Measurements from ENCODE around the gene FAM222A.

DNA sequence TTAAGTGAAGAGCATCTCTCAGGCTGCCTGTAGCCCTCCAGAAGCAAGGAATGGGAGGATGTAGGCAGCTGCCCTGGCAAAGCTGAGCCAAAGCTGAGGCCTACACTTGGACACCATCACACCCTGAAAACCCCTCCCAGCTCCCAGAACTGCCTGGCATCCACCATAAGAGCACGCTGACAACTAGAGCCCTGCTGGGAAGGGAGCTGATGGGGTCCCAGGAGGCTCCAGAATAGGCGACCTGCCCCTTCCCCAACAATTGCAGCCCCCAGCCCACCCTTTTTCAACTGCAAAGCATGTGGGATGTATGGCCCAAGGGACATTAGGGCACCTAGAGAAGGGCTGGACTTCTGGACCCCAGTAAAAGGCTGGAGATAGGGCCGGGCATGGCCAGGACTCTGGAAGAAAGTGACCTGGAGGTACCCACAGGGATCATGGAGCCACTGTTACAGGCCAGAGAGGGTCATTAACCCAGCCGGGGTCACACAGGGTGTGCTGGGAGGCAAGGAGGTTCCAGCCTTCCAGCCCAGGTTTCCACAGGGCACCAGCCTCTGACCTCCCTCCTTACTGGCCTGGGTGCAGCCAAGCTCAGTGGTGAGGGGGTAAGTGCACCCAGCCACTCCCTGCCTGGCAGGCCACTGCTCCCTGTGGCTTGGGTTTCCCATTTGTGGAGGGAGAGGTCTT lies 27.8 kb downstream of the FAM222A start:
- no peak for TF ChIP-seq CTCF (optimal IDR thresholded peaks at IDR 0.05 in 1 of 3, IDR thresholded peaks at IDR 0.05 in 1 of 3, conservative IDR thresholded peaks at IDR 0.05 in 1 of 3; ENCODE audit: extremely low read depth in 1 of 3, insufficient read depth in 2 of 3, low read length in 3 of 3)
- TF ChIP-seq EZH2 (IDR thresholded peaks at IDR 0.05; ENCODE audit: low read length), result no peak

Measured in keratinocyte (primary cell).